BJ (cell line): ENCODE results near the gene VASP. TPM values are rescaled to one million over a fixed set of nuclear protein-coding genes. Genes with fewer than 3 reads are reported as not detected.
A peak's percentile ranks its signal among the peaks of the same experiment; 100 is the strongest.

Experiments
- CTCF ChIA-PET: fragments of 350-600 bp; formaldehyde crosslinking; extraction: SDS; loops from one replicate; lab custom pipeline; 2021; ENCODE audit warnings: antibody characterized with exemption, inconsistent platforms; lab: Yijun Ruan, JAX
- POLR2A ChIA-PET: fragments of 300-600 bp; sonication (Branson Sonifier 250); formaldehyde crosslinking; extraction: SDS; loops from one replicate; lab custom pipeline; 2021; ENCODE audit warnings: antibody characterized with exemption; lab: Charles Lee
- DNase-seq: peaks from one replicate; pipeline ENCODE4 v3.0.0-alpha.2; 2011; ENCODE audit warnings: low read depth
- H3K27me3 ChIP-seq: 2 replicates; pipeline ENCODE4 v1.6.0; 2011; ENCODE audit warnings: low read length; ENCODE audit not compliant: control insufficient read depth, insufficient read depth
- H3K36me3 ChIP-seq: 2 replicates; pipeline ENCODE4 v1.5.1; 2011; ENCODE audit warnings: low read length; ENCODE audit not compliant: control insufficient read depth, insufficient read depth
- H3K4me3 ChIP-seq: 2 replicates; pipeline ENCODE4 v1.5.1; 2011; ENCODE audit warnings: low read depth, mild to moderate bottlenecking, control low read depth, low read length
- CTCF ChIP-seq: IDR thresholded peaks from 2 replicates; pipeline ENCODE4 v1.5.1; 2011; ENCODE audit warnings: low read depth, mild to moderate bottlenecking, control low read depth, inconsistent platforms, low read length, moderate library complexity; ENCODE audit not compliant: insufficient read depth
- polyA plus RNA-seq: library from polyadenylated mRNA; depleted of rRNA; stranded (reverse); fragments of >200 nt; gene quantifications from 2 replicates; pipeline ENCODE4 v1.2.3, GENCODE V29; 2011

Gene VASP
- polyA plus RNA-seq, 1 experiment, result 117 TPM

GRCh38 chr19:45476304-45476703 is 31.0 kb upstream of the VASP start:
- no peaks in the 10 kb centered on the region for H3K27me3 ChIP-seq
- H3K4me3 ChIP-seq, result no peak overlapping the region
- POLR2A ChIA-PET, result no interaction called here
- no peak for TF ChIP-seq CTCF
- no peaks in the 10 kb centered on the region for H3K36me3 ChIP-seq
- DNase-seq, result no peak
- CTCF ChIA-PET, result interaction anchor here (1.4 to 23.1 kb wide), 3 partner anchors 11 to 43 kb away, joined by 7 to 764 read pairs (median 50); partner anchors contain the start of gene ERCC1

- POLR2A ChIA-PET, result no interaction called here
- DNase-seq, result no peak
- no peak overlapping the region for H3K4me3 ChIP-seq
- H3K36me3 ChIP-seq, result no peaks in the 10 kb centered on the region
- no peaks in the 10 kb centered on the region for H3K27me3 ChIP-seq
- no peak for TF ChIP-seq CTCF
- CTCF ChIA-PET, result interaction anchor here (1.0 to 23.1 kb wide), 6 partner anchors 9 to 76 kb away, joined by 3 to 764 read pairs (median 28); partner anchors contain the start of genes ERCC1 and FOSB
Measured at GRCh38 chr19:45477186-45477585, 30.1 kb upstream of the VASP start.

GRCh38 chr19:45477713-45478453 is 29.4 kb upstream of the VASP start:
- peak overlapping the region; percentile 53 for H3K4me3 ChIP-seq
- no peak for DNase-seq
- no peaks in the 10 kb centered on the region for H3K36me3 ChIP-seq
- POLR2A ChIA-PET, result interaction anchor here (1.5 kb wide), 1 partner anchor 8 kb away, joined by 7 read pairs; no protein-coding TSS in a partner anchor
- no peaks in the 10 kb centered on the region for H3K27me3 ChIP-seq
- CTCF ChIA-PET, result interaction anchor here (0.8 to 23.1 kb wide), 26 partner anchors 10 to 164 kb away, joined by 3 to 764 read pairs (median 7); partner anchors contain the start of genes ERCC1, FOSB and PPP1R13L
- no peak for TF ChIP-seq CTCF

GRCh38 chr19:45478454-45479238 is 28.6 kb upstream of the VASP start:
- no peak for DNase-seq
- CTCF ChIA-PET, result interaction anchor here (0.7 to 23.1 kb wide), 31 partner anchors 9 to 386 kb away, joined by 3 to 764 read pairs (median 7); partner anchors contain the start of genes ERCC1, FOSB, PPP1R13L and PPP1R37

More at GRCh38 chr19:45478454-45479238, 28.6 kb upstream of the VASP start:
- peak; percentile 93 for TF ChIP-seq CTCF
- Histone ChIP-seq H3K36me3 (no peaks in the 10 kb centered on the region), H3K27me3 (no peaks in the 10 kb centered on the region), H3K4me3 (peak overlapping the region; percentile 53)
- POLR2A ChIA-PET, result interaction anchor here (0.6 to 1.5 kb wide), 3 partner anchors 9 to 292 kb away, joined by 3 to 7 read pairs (median 7); no protein-coding TSS in a partner anchor
